WTC11 (cell line): ENCODE measurements around the gene GATA3. TPM values are rescaled to one million over a fixed set of nuclear protein-coding genes. Genes with fewer than 3 reads are reported as not detected.

Source experiments
- ATAC-seq: fragments of 200-7000 bp; cut with Tn5 transposase; 2 replicates; pipeline ENCODE4 v1.10.0; 2021; ENCODE audit warnings: mild to moderate bottlenecking, moderate library complexity
- CTCF ChIA-PET: fragments of 300-600 bp; sonication (Branson Sonifier 250); formaldehyde crosslinking; loops from one replicate; lab custom pipeline; 2021; ENCODE audit warnings: antibody characterized with exemption; lab: Charles Lee
- POLR2A ChIA-PET: fragments of 350-600 bp; sonication (Branson Sonifier 250); formaldehyde crosslinking; loops from one replicate; lab custom pipeline; 2021; ENCODE audit warnings: antibody characterized with exemption; lab: Charles Lee
- DNase-seq: peaks from one replicate; pipeline ENCODE4 v3.0.0; 2021; ENCODE audit warnings: low spot score
- H3K27ac Mint-ChIP-seq: 2 replicates; pipeline ENCODE4 v1.8.0; 2021; ENCODE audit warnings: mixed read lengths
- H3K27me3 Mint-ChIP-seq: 2 replicates; pipeline ENCODE4 v1.8.0; 2021; ENCODE audit warnings: low read depth, mild to moderate bottlenecking, moderate library complexity, mixed read lengths
- H3K36me3 Mint-ChIP-seq: 2 replicates; pipeline ENCODE4 v1.8.0; 2021; ENCODE audit warnings: mixed read lengths
- H3K4me1 Mint-ChIP-seq: 2 replicates; pipeline ENCODE4 v1.8.0; 2022; ENCODE audit warnings: mixed read lengths
- H3K4me3 Mint-ChIP-seq: 2 replicates; pipeline ENCODE4 v1.8.0; 2021; ENCODE audit warnings: mild to moderate bottlenecking, moderate library complexity, mixed read lengths
- H3K9me3 Mint-ChIP-seq: 2 replicates; pipeline ENCODE4 v1.8.0; 2021; ENCODE audit warnings: mixed read lengths
- ETV6 ChIP-seq: sonication (generic); formaldehyde crosslinking; IDR thresholded peaks from 2 replicates; pipeline ENCODE4 v1.8.1; 2022; ENCODE audit warnings: mild to moderate bottlenecking, missing genetic modification reagents
- FOXP1 ChIP-seq: sonication (generic); formaldehyde crosslinking; IDR thresholded peaks from 2 replicates; pipeline ENCODE4 v1.8.0; 2022; ENCODE audit warnings: missing genetic modification reagents, mild to moderate bottlenecking, moderate library complexity, borderline replicate concordance
- GTF2I ChIP-seq: fragments of 250-450 bp; sonication (Bioruptor Pico); conservative IDR thresholded peaks from 2 replicates; pipeline ENCODE4 v1.4.0; 2021; ENCODE audit warnings: mild to moderate bottlenecking
- NFATC4 ChIP-seq: fragments of 250-450 bp; sonication (Bioruptor Pico); IDR thresholded peaks from 2 replicates; pipeline ENCODE4 v1.9.0; 2021; ENCODE audit warnings: mild to moderate bottlenecking
- NFE2L1 ChIP-seq: sonication (generic); formaldehyde crosslinking; IDR thresholded peaks from 2 replicates; pipeline ENCODE4 v1.8.1; 2023; ENCODE audit warnings: missing genetic modification reagents
- NR1H2 ChIP-seq: sonication (generic); formaldehyde crosslinking; IDR thresholded peaks from 2 replicates; pipeline ENCODE4 v1.9.0; 2021; ENCODE audit warnings: mild to moderate bottlenecking, moderate library complexity, missing genetic modification reagents
- NR3C1 ChIP-seq: sonication (generic); formaldehyde crosslinking; conservative IDR thresholded peaks from 2 replicates; pipeline ENCODE4 v1.8.1; 2023; ENCODE audit warnings: low read depth, mild to moderate bottlenecking, missing genetic modification reagents
- PRRX2 ChIP-seq: fragments of 250-450 bp; sonication (Bioruptor Pico); IDR thresholded peaks from 2 replicates; pipeline ENCODE4 v1.8.0; 2021; ENCODE audit warnings: mild to moderate bottlenecking
- RELA ChIP-seq: sonication (generic); formaldehyde crosslinking; IDR thresholded peaks from 2 replicates; pipeline ENCODE4 v1.8.1; 2022; ENCODE audit warnings: missing genetic modification reagents, mild to moderate bottlenecking, borderline replicate concordance
- SMAD4 ChIP-seq: sonication (generic); formaldehyde crosslinking; IDR thresholded peaks from 2 replicates; pipeline ENCODE4 v1.8.0; 2022; ENCODE audit warnings: mild to moderate bottlenecking, missing genetic modification reagents
- SOX15 ChIP-seq: fragments of 250-450 bp; sonication (Bioruptor Pico); IDR thresholded peaks from 2 replicates; pipeline ENCODE4 v1.9.0; 2021; ENCODE audit warnings: mild to moderate bottlenecking
- TCF7 ChIP-seq: sonication (generic); formaldehyde crosslinking; IDR thresholded peaks from 2 replicates; pipeline ENCODE4 v1.8.0; 2022; ENCODE audit warnings: mild to moderate bottlenecking, low read depth, missing genetic modification reagents, moderate library complexity
- TEAD1 ChIP-seq: sonication (generic); formaldehyde crosslinking; IDR thresholded peaks from 2 replicates; pipeline ENCODE4 v1.8.0; 2022; ENCODE audit warnings: mild to moderate bottlenecking, missing genetic modification reagents
- TP53 ChIP-seq: sonication (generic); formaldehyde crosslinking; IDR thresholded peaks from 2 replicates; pipeline ENCODE4 v1.8.1; 2023; ENCODE audit warnings: mild to moderate bottlenecking, missing genetic modification reagents
- ZNF232 ChIP-seq: sonication (generic); formaldehyde crosslinking; IDR thresholded peaks from 2 replicates; pipeline ENCODE4 v1.8.0; 2022; ENCODE audit warnings: mild to moderate bottlenecking, missing genetic modification reagents
- ZNF396 ChIP-seq: fragments of 250-450 bp; sonication (Bioruptor Pico); IDR thresholded peaks from 2 replicates; pipeline ENCODE4 v1.8.0; 2021; ENCODE audit warnings: mild to moderate bottlenecking, moderate library complexity, borderline replicate concordance
- total RNA-seq: library from RNA; stranded (reverse); gene quantifications from 3 replicates; pipeline ENCODE4 v1.2.3, GENCODE V29; 2021
- TF ChIP-seq, protein P1 (sequence below): sonication (generic); formaldehyde crosslinking; IDR thresholded peaks from 2 replicates; pipeline ENCODE4 v1.8.0; 2022; ENCODE audit warnings: mild to moderate bottlenecking, missing genetic modification reagents
- TF ChIP-seq, protein P2 (sequence below): sonication (generic); formaldehyde crosslinking; IDR thresholded peaks from 2 replicates; pipeline ENCODE4 v1.8.1; 2023; ENCODE audit warnings: mild to moderate bottlenecking, moderate library complexity, missing genetic modification reagents
- TF ChIP-seq, protein P3 (sequence below): sonication (generic); formaldehyde crosslinking; IDR thresholded peaks from 2 replicates; pipeline ENCODE4 v1.8.1; 2022; ENCODE audit warnings: missing genetic modification reagents, borderline replicate concordance
- TF ChIP-seq, protein P4 (sequence below): sonication (generic); formaldehyde crosslinking; IDR thresholded peaks from 2 replicates; pipeline ENCODE4 v1.8.0; 2022; ENCODE audit warnings: mild to moderate bottlenecking, missing genetic modification reagents
- TF ChIP-seq, protein P5 (sequence below): sonication (generic); formaldehyde crosslinking; IDR thresholded peaks from 2 replicates; pipeline ENCODE4 v1.8.0; 2022; ENCODE audit warnings: mild to moderate bottlenecking, missing genetic modification reagents
- TF ChIP-seq, protein P6 (sequence below): fragments of 250-450 bp; sonication (Bioruptor Pico); IDR thresholded peaks from 2 replicates; pipeline ENCODE4 v1.9.0; 2021; ENCODE audit warnings: mild to moderate bottlenecking
- TF ChIP-seq, protein P7 (sequence below): sonication (generic); formaldehyde crosslinking; IDR thresholded peaks from 2 replicates; pipeline ENCODE4 v1.8.1; 2023; ENCODE audit warnings: mild to moderate bottlenecking, missing genetic modification reagents
- TF ChIP-seq, protein P8 (sequence below): sonication (generic); formaldehyde crosslinking; IDR thresholded peaks from 2 replicates; pipeline ENCODE4 v1.8.1; 2022; ENCODE audit warnings: mild to moderate bottlenecking, missing genetic modification reagents, moderate library complexity, borderline replicate concordance

Gene GATA3
- total RNA-seq, 1 experiment from 2014 or later, result 0.72 TPM

DNA sequence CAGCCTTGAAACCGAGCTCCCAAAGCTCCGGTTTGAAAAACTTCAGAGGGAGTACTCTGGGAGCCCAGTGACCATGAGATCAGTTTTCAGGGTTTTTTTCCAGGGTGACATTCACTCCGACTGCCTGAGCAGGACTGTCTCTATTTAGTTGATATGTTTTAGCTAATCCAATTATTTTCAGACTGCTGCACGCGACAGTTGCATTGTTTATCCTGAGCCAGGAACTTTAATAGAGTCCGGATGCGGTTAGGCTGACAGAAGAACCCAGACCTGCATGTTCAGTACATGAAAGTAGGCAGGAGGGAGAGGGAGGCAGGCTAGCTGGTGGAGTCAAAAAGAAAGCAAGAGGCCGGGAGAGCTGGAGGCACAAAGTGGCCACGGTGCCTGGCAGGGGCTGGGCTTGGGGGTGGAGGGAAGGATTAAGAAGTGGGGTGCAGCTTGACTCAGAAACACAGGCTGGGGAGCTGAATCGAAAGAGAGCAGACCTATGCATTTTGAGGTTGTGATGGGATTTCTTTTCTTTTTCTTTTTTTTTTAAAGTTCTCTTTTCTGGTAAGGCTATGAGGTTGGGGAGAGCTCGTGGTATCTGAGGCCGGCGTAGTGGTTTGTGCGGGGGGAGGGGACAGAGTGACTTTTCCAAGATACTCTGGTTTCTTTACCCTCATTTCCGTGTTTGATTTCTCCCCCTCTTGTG lies 5.7 kb downstream of the GATA3 start:
- peak overlapping the region; percentile 60 for H3K4me3 Mint-ChIP-seq
- ATAC-seq (no peak), DNase-seq (no peak)
- no peaks in the 10 kb centered on the region for H3K9me3 Mint-ChIP-seq
- H3K4me1 Mint-ChIP-seq, result peaks cover 87% of the 10 kb centered on the region
- TF ChIP-seq, protein P1, sequence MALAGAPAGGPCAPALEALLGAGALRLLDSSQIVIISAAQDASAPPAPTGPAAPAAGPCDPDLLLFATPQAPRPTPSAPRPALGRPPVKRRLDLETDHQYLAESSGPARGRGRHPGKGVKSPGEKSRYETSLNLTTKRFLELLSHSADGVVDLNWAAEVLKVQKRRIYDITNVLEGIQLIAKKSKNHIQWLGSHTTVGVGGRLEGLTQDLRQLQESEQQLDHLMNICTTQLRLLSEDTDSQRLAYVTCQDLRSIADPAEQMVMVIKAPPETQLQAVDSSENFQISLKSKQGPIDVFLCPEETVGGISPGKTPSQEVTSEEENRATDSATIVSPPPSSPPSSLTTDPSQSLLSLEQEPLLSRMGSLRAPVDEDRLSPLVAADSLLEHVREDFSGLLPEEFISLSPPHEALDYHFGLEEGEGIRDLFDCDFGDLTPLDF (CRISPR knock-in tag), result no peak
- no peak for TF ChIP-seq ZNF396 (CRISPR knock-in tag)
- no peak for TF ChIP-seq ETV6 (CRISPR knock-in tag)
- no peak for TF ChIP-seq NFE2L1 (CRISPR knock-in tag)
- TF ChIP-seq TEAD1 (CRISPR knock-in tag), result no peak
- TF ChIP-seq PRRX2, result no peak
- no peak for TF ChIP-seq TP53 (CRISPR knock-in tag)
- no peak for TF ChIP-seq FOXP1 (CRISPR knock-in tag)
- TF ChIP-seq NR1H2 (CRISPR knock-in tag), result no peak
- TF ChIP-seq, protein P2, sequence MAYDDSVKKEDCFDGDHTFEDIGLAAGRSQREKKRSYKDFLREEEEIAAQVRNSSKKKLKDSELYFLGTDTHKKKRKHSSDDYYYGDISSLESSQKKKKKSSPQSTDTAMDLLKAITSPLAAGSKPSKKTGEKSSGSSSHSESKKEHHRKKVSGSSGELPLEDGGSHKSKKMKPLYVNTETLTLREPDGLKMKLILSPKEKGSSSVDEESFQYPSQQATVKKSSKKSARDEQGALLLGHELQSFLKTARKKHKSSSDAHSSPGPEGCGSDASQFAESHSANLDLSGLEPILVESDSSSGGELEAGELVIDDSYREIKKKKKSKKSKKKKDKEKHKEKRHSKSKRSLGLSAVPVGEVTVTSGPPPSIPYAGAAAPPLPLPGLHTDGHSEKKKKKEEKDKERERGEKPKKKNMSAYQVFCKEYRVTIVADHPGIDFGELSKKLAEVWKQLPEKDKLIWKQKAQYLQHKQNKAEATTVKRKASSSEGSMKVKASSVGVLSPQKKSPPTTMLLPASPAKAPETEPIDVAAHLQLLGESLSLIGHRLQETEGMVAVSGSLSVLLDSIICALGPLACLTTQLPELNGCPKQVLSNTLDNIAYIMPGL (CRISPR knock-in tag), result no peak
- TF ChIP-seq TCF7 (CRISPR knock-in tag), result no peak
- TF ChIP-seq, protein P3, sequence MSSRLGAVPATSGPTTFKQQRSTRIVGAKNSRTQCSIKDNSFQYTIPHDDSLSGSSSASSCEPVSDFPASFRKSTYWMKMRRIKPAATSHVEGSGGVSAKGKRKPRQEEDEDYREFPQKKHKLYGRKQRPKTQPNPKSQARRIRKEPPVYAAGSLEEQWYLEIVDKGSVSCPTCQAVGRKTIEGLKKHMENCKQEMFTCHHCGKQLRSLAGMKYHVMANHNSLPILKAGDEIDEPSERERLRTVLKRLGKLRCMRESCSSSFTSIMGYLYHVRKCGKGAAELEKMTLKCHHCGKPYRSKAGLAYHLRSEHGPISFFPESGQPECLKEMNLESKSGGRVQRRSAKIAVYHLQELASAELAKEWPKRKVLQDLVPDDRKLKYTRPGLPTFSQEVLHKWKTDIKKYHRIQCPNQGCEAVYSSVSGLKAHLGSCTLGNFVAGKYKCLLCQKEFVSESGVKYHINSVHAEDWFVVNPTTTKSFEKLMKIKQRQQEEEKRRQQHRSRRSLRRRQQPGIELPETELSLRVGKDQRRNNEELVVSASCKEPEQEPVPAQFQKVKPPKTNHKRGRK (CRISPR knock-in tag), result no peak
- TF ChIP-seq, all 79 proteins: peak for 0
- CTCF ChIA-PET, result interaction anchor here (0.8 to 1.7 kb wide), 4 partner anchors 10 to 326 kb away, joined by 3 to 5 read pairs (median 4); no protein-coding TSS in a partner anchor
- H3K27ac Mint-ChIP-seq, result no peak overlapping the region
- peaks cover 99% of the 10 kb centered on the region for H3K27me3 Mint-ChIP-seq
- POLR2A ChIA-PET, result interaction anchor here (1.0 to 1.6 kb wide), 2 partner anchors 10 to 15 kb away, joined by 3 to 5 read pairs; no protein-coding TSS in a partner anchor
- H3K36me3 Mint-ChIP-seq, result no peaks in the 10 kb centered on the region

DNA sequence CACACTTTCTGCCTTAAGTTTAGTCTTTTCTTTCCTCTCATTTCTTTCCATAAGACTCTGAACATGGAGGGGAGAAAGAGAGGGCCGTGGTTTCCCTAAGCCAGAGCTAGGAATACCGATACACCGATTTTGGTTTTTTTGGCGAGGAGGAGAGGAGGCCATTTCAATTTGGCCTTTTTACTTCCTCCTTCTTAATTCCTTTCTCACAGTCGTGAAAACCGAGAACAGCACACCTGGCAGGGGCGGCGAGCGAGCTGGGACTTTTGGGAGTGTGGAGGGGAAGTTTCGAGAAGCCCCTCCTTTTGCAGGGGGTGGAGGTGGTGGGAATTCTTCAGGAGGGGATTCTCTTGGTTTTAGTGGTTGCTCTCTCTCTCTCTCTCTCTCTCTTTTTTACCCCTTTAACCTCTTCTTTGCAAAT lies 6.2 kb downstream of the GATA3 start:
- TF ChIP-seq GTF2I (CRISPR knock-in tag) (no peak), NR3C1 (CRISPR knock-in tag) (no peak), TP53 (CRISPR knock-in tag) (no peak), NFATC4 (CRISPR knock-in tag) (no peak), SMAD4 (CRISPR knock-in tag) (no peak), RELA (CRISPR knock-in tag) (no peak), SOX15 (CRISPR knock-in tag) (no peak), ZNF396 (CRISPR knock-in tag) (no peak), ETV6 (CRISPR knock-in tag) (no peak), ZNF232 (CRISPR knock-in tag) (no peak)
- TF ChIP-seq, protein P4, sequence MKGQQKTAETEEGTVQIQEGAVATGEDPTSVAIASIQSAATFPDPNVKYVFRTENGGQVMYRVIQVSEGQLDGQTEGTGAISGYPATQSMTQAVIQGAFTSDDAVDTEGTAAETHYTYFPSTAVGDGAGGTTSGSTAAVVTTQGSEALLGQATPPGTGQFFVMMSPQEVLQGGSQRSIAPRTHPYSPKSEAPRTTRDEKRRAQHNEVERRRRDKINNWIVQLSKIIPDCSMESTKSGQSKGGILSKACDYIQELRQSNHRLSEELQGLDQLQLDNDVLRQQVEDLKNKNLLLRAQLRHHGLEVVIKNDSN (CRISPR knock-in tag), result no peak
- TF ChIP-seq, protein P5, sequence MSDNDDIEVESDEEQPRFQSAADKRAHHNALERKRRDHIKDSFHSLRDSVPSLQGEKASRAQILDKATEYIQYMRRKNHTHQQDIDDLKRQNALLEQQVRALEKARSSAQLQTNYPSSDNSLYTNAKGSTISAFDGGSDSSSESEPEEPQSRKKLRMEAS (CRISPR knock-in tag), result no peak
- TF ChIP-seq, protein P6, sequence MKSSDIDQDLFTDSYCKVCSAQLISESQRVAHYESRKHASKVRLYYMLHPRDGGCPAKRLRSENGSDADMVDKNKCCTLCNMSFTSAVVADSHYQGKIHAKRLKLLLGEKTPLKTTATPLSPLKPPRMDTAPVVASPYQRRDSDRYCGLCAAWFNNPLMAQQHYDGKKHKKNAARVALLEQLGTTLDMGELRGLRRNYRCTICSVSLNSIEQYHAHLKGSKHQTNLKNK (CRISPR knock-in tag), result no peak
- TF ChIP-seq, protein P7, sequence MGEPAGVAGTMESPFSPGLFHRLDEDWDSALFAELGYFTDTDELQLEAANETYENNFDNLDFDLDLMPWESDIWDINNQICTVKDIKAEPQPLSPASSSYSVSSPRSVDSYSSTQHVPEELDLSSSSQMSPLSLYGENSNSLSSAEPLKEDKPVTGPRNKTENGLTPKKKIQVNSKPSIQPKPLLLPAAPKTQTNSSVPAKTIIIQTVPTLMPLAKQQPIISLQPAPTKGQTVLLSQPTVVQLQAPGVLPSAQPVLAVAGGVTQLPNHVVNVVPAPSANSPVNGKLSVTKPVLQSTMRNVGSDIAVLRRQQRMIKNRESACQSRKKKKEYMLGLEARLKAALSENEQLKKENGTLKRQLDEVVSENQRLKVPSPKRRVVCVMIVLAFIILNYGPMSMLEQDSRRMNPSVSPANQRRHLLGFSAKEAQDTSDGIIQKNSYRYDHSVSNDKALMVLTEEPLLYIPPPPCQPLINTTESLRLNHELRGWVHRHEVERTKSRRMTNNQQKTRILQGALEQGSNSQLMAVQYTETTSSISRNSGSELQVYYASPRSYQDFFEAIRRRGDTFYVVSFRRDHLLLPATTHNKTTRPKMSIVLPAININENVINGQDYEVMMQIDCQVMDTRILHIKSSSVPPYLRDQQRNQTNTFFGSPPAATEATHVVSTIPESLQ (CRISPR knock-in tag), result no peak
- TF ChIP-seq, protein P8, sequence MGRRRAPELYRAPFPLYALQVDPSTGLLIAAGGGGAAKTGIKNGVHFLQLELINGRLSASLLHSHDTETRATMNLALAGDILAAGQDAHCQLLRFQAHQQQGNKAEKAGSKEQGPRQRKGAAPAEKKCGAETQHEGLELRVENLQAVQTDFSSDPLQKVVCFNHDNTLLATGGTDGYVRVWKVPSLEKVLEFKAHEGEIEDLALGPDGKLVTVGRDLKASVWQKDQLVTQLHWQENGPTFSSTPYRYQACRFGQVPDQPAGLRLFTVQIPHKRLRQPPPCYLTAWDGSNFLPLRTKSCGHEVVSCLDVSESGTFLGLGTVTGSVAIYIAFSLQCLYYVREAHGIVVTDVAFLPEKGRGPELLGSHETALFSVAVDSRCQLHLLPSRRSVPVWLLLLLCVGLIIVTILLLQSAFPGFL (CRISPR knock-in tag), result no peak
- no peaks in the 10 kb centered on the region for H3K9me3 Mint-ChIP-seq
- ChIA-PET POLR2A (interaction anchor here (0.9 to 1.6 kb wide), 2 partner anchors 11 to 15 kb away, joined by 5 to 6 read pairs; no protein-coding TSS in a partner anchor), CTCF (interaction anchor here (0.8 to 1.7 kb wide), 3 partner anchors 11 to 27 kb away, joined by 3 to 5 read pairs (median 4); no protein-coding TSS in a partner anchor)
- no peak for ATAC-seq
- no peaks in the 10 kb centered on the region for H3K36me3 Mint-ChIP-seq
- DNase-seq, result no peak
- peaks cover 91% of the 10 kb centered on the region for H3K4me1 Mint-ChIP-seq
- H3K27me3 Mint-ChIP-seq, result peaks cover 99% of the 10 kb centered on the region
- H3K4me3 Mint-ChIP-seq, result peak overlapping the region; percentile 60
- no peak overlapping the region for H3K27ac Mint-ChIP-seq
